Body of pancreas (tissue), 4 donors: ENCODE results near the gene KIRREL3.

ENCODE experiments used
- CTCF ChIP-seq, 7 experiments: fragments of 450-650 bp in 4 of 7; fragments of 200-600 bp in 3 of 7; sonication (generic) in 3 of 7; IDR thresholded peaks; one replicate each; pipeline ENCODE4 v1.5.1; 2016 to 2019; ENCODE audit warnings: antibody characterized with exemption in 7 of 7
- POLR2A ChIP-seq, 3 donors: fragments of 450-650 bp; IDR thresholded peaks; one replicate each; pipeline ENCODE4 v1.6.1; 2016; ENCODE audit warnings: antibody characterized with exemption in 3 of 3, mild to moderate bottlenecking in 2 of 3

- TF ChIP-seq CTCF (IDR thresholded peaks at IDR 0.05) = no peak
- no peak for TF ChIP-seq POLR2A (IDR thresholded peaks at IDR 0.05)
These were observed 275.5 kb downstream of the KIRREL3 start for GRCh38 chr11:126725043-126725442.
